ENCODE results near the gene DPM3. TPM values are rescaled to one million over a fixed set of nuclear protein-coding genes. Genes with fewer than 3 reads are reported as not detected.
A peak's percentile ranks its signal among the peaks of the same experiment; 100 is the strongest.

The DPM3 gene
- total RNA-seq, 3 donors from 2014 or later, result 76.3 to 106 (median 78.4) TPM

DNA sequence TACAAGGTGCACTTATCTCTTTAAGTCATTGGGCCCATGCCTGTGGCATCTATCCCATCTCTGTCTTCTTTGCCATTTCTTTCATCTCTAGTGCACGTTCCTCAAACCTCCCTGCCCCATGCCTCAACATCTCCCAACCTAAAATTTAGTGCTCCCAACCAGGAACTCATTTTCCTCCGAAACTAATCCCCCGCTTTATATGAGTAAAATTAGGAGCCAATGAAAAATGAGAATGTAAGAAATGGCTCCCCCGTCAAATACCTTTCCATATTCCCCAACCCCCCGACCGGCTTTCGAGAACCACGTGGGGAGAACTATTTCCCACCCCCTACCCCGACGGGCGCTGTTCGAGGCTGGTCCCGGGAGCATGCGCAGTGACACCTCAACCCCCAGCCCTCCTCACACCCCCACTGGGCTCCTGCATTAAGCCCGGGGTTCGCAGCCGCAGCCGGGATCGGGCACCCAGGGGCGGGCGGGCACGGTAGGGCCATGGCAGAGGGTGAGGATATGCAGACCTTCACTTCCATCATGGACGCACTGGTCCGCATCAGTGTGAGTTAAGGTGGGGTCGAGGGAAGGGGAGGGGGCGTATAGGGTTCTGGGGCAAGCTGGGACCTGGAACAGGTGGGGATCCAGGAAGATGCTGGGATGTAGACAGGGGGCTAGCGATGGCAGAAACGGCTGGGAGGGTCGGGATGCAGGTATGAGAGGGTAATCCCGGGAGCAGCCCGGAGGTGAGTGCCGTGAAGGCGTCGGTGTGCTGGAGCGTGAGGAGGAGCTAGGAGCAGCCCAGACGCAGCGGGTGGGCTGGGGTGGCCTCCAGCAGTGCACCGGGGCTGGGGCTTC, 33.4 kb upstream of the DPM3 start, which contains the start of gene TRIM46:
TRIM46 (plus strand) TSS at position 372 of the 846 bp plus-strand sequence; CDS start at position 490, 118 bp downstream.
- H3K4me3 ChIP-seq, result peak within 1 kb of the TSS; percentile 61

DNA sequence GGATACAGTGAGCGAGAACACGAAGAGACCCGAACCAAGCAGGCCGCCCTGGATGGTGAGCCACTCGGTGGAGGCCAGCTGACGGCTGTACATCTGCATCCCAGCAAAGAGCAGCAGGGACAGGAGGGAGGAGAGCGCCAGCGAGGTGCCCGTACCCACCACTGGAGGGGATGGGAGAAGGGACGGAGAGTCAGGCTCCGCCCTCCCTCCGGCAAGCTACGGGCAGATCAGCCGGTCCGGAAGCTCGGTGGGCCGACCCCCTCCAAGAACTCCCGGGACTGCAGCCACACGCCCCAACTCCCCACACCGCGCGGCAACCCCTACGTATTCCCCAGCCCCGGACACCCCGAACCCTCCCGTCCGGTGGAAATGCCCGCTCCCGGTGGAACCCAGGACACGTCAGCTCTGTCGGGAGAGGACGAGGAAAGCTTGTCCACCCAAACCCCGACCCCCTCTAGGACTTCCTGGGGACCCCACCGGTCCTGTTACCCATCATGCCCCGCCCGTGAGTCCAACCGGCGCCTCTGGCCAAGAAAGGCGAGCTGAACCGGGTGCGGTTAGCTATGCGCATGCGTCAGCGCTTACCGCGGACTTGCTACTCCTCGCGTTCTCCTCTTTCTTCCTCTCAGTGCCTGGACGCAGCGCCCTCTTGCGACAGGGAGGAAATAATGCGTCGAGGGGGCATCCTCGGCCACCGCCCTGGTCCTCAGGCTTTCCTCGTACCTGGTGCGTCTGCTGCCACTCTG, 32.6 kb upstream of the DPM3 start, which contains the start of gene KRTCAP2:
KRTCAP2 (minus strand) TSS at position 573 of the 746 bp plus-strand sequence; CDS start at position 493, 80 bp downstream.
- TF ChIP-seq, protein P1, sequence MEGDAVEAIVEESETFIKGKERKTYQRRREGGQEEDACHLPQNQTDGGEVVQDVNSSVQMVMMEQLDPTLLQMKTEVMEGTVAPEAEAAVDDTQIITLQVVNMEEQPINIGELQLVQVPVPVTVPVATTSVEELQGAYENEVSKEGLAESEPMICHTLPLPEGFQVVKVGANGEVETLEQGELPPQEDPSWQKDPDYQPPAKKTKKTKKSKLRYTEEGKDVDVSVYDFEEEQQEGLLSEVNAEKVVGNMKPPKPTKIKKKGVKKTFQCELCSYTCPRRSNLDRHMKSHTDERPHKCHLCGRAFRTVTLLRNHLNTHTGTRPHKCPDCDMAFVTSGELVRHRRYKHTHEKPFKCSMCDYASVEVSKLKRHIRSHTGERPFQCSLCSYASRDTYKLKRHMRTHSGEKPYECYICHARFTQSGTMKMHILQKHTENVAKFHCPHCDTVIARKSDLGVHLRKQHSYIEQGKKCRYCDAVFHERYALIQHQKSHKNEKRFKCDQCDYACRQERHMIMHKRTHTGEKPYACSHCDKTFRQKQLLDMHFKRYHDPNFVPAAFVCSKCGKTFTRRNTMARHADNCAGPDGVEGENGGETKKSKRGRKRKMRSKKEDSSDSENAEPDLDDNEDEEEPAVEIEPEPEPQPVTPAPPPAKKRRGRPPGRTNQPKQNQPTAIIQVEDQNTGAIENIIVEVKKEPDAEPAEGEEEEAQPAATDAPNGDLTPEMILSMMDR (IDR thresholded peaks at IDR 0.05), result peak; percentile 92
- DNase-seq (peak; percentile 92 to 98 (median 96)), ATAC-seq (peak; percentile 89)
- no peaks in the 10 kb centered on the region for H3K9me3 ChIP-seq
- intact Hi-C loops (cut with DNase I, micrococcal nuclease), result loop anchor here in 1 of 2 donors (10.0 kb wide), 1 partner anchor 52 kb away; no protein-coding TSS in a partner anchor
- peak within 1 kb of the TSS; percentile 61 for H3K4me3 ChIP-seq
- H3K36me3 ChIP-seq (ENCODE audit: low read depth), result no peaks in the 10 kb centered on the region
- H3K4me1 ChIP-seq (ENCODE audit: low read depth), result peaks cover 25% of the 10 kb centered on the region

More for the DNA sequence above, 33.4 kb upstream of the DPM3 start, which contains the start of gene TRIM46:
- DNase-seq (peak in 2 of 3 donors; percentile 61 to 76), ATAC-seq (no peak)
- peaks cover 24% of the 10 kb centered on the region for H3K4me1 ChIP-seq (ENCODE audit: low read depth)
- TF ChIP-seq, protein P1 (IDR thresholded peaks at IDR 0.05), result peak; percentile 5
- no peaks in the 10 kb centered on the region for H3K9me3 ChIP-seq
- intact Hi-C loops (cut with DNase I, micrococcal nuclease), result loop anchor here in 1 of 2 donors (10.0 kb wide), 1 partner anchor 51 kb away; no protein-coding TSS in a partner anchor
- H3K36me3 ChIP-seq (ENCODE audit: low read depth), result no peaks in the 10 kb centered on the region

DNA sequence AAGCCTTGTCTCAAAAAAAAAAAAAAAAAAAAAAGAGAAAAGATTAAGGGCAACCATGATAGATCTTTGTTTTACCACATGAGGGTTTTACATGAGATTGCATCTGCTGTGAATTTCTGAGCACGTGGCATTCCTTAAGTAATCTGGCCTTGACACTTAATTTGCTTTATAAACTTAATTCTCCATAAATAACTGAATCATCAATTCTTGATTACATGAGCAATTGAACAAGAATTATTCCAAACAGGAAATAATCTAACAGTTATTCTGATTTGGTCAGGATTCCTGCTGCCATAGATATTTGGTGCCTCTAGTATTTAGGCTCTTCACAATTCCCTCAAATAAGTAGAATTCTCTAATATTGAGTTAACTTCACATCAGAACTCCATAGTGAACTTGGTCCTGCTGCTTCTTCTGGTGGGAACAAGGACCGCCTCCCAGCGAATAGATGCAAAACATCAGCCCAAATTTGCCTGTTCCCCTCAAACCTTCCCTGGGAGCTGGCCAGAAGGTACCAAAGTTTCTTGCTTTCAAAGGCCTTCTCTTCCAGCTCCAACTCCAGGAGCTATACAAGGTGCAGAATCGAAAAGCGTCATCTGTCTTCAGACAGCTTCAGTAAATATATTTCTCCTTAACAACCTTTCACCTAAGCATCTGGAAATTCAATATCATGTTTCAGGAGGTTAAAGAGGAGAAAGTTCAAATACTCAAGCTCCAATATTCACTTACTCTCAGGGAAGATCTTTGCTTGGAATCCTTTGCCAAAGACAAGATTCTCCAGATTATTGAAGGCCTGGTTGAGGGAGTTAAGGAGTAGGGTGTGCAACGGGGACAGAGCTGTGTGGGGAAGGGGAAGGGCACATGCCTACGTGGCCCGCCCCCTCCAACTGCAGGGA, 31.8 kb upstream of the DPM3 start:
- TF ChIP-seq, protein P1 (IDR thresholded peaks at IDR 0.05), result no peak
- intact Hi-C loops (cut with DNase I, micrococcal nuclease), result loop anchor here in 1 of 2 donors (10.0 kb wide), 1 partner anchor 53 kb away; no protein-coding TSS in a partner anchor
- ATAC-seq, result peak; percentile 11
- peaks cover 33% of the 10 kb centered on the region for H3K4me1 ChIP-seq (ENCODE audit: low read depth)
- peak overlapping the region; percentile 61 for H3K4me3 ChIP-seq
- H3K9me3 ChIP-seq, result no peaks in the 10 kb centered on the region
- no peak for DNase-seq
- no peaks in the 10 kb centered on the region for H3K36me3 ChIP-seq (ENCODE audit: low read depth)

- ATAC-seq (no peak), DNase-seq (no peak)
- intact Hi-C loops (cut with DNase I, micrococcal nuclease), result loop anchor here in 1 of 2 donors (10.0 kb wide), 1 partner anchor 54 kb away; no protein-coding TSS in a partner anchor
- Histone ChIP-seq H3K9me3 (no peaks in the 10 kb centered on the region), H3K4me3 (no peak overlapping the region), H3K4me1 (ENCODE audit: low read depth) (peaks cover 26% of the 10 kb centered on the region), H3K36me3 (ENCODE audit: low read depth) (no peaks in the 10 kb centered on the region)
- TF ChIP-seq, protein P1 (IDR thresholded peaks at IDR 0.05), result no peak
Measured at GRCh38 chr1:155170806-155171205, 30.5 kb upstream of the DPM3 start.
